A673 (cell line): ENCODE results near the gene TMEM174.

Experiments used
- CTCF ChIP-seq: fragments of 300-800, 200-600 bp; sonication (generic); conservative IDR thresholded peaks from 2 replicates; pipeline ENCODE4 v1.5.1; 2017; ENCODE audit warnings: low read depth, mild to moderate bottlenecking, antibody characterized with exemption, low read length, moderate library complexity, mixed read lengths
- EZH2 ChIP-seq: fragments of 200-600 bp; sonication (generic); IDR thresholded peaks from 2 replicates; pipeline ENCODE4 v1.6.1; 2017; ENCODE audit warnings: borderline replicate concordance, low read depth, mild to moderate bottlenecking, mixed read lengths, antibody characterized with exemption, low read length; ENCODE audit not compliant: poor library complexity, severe bottlenecking

- TF ChIP-seq CTCF: no peak
- no peak for TF ChIP-seq EZH2
Measured at GRCh38 chr5:73222173-73222572, 49.2 kb downstream of the TMEM174 start.
